Calu3 (cell line): ENCODE measurements around the gene FIBP. TPM values are rescaled to one million over a fixed set of nuclear protein-coding genes. Genes with fewer than 3 reads are reported as not detected.

Experiments used
- BruUV-seq: library from RNA; stranded (reverse); fragments of 400-500 nt; replicated peaks from 2 replicates; lab custom pipeline; 2021; lab: Mats Ljungman, UMichigan
- CTCF ChIA-PET: fragments of 300-600 bp; sonication (Branson Sonifier 250); formaldehyde crosslinking; loops from one replicate; lab custom pipeline; 2022; ENCODE audit warnings: antibody characterized with exemption; lab: Charles Lee
- DNase-seq: peaks from one replicate; pipeline ENCODE4 v3.0.0; 2022
- H3K27ac Mint-ChIP-seq: one replicate; pipeline ENCODE4 v1.8.0; 2022; ENCODE audit warnings: mixed read lengths; ENCODE audit not compliant: unreplicated experiment
- H3K27me3 Mint-ChIP-seq: one replicate; pipeline ENCODE4 v1.8.0; 2022; ENCODE audit warnings: mixed read lengths; ENCODE audit not compliant: unreplicated experiment
- H3K36me3 Mint-ChIP-seq: one replicate; pipeline ENCODE4 v1.8.0; 2022; ENCODE audit warnings: mild to moderate bottlenecking, moderate library complexity, mixed read lengths; ENCODE audit not compliant: insufficient read depth, unreplicated experiment
- H3K4me1 Mint-ChIP-seq: one replicate; pipeline ENCODE4 v1.8.0; 2022; ENCODE audit warnings: mild to moderate bottlenecking, low read depth, mixed read lengths; ENCODE audit not compliant: unreplicated experiment
- H3K4me3 Mint-ChIP-seq: one replicate; pipeline ENCODE4 v1.8.0; 2022; ENCODE audit warnings: mild to moderate bottlenecking, low read depth, moderate library complexity, mixed read lengths; ENCODE audit not compliant: unreplicated experiment
- H3K9me3 Mint-ChIP-seq: one replicate; pipeline ENCODE4 v1.8.0; 2022; ENCODE audit warnings: low read depth, mixed read lengths; ENCODE audit not compliant: unreplicated experiment
- intact Hi-C: fragments of 100-400 bp; cut with micrococcal nuclease; formaldehyde crosslinking; loops from one replicate; pipeline ENCODE4 v1.10.0; 2022; ENCODE audit not compliant: unreplicated experiment
- total RNA-seq: library from RNA; stranded (reverse); gene quantifications from 2 replicates; pipeline ENCODE4 v1.2.3, GENCODE V29; 2022
- TF ChIP-seq, protein P1 (sequence below): fragments of 200-600 bp; IDR thresholded peaks from one replicate; pipeline ENCODE4 v1.8.0; 2022; ENCODE audit warnings: antibody characterized with exemption; ENCODE audit not compliant: unreplicated experiment

Gene FIBP
- total RNA-seq, 1 experiment from 2014 or later: 75.8 TPM

DNA sequence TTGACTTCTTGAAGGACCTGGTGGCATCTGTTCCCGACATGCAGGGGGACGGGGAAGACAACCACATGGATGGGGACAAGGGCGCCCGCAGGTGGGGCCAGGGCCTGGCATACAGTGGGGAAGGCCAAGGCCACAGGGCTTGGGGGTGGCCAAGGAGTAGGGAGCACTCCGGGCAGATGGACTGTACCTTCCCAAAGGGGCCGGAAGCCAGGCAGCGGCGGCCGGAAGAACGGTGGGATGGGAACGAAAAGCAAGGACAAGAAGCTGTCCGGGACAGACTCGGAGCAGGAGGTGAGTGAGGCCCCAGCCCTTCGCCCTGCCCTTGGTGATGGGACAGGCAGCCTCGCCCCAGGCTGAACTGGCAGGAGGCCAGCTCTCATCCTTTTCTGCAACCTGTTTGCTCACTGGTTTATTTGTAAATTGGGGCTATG lies 32.1 kb upstream of the FIBP start:
- Mint-ChIP-seq H3K4me1 (peaks cover 27% of the 10 kb centered on the region), H3K27me3 (no peaks in the 10 kb centered on the region), H3K9me3 (no peaks in the 10 kb centered on the region), H3K27ac (peak overlapping the region; percentile 52), H3K36me3 (peaks cover 70% of the 10 kb centered on the region), H3K4me3 (peak overlapping the region; percentile 94)
- TF ChIP-seq, protein P1, sequence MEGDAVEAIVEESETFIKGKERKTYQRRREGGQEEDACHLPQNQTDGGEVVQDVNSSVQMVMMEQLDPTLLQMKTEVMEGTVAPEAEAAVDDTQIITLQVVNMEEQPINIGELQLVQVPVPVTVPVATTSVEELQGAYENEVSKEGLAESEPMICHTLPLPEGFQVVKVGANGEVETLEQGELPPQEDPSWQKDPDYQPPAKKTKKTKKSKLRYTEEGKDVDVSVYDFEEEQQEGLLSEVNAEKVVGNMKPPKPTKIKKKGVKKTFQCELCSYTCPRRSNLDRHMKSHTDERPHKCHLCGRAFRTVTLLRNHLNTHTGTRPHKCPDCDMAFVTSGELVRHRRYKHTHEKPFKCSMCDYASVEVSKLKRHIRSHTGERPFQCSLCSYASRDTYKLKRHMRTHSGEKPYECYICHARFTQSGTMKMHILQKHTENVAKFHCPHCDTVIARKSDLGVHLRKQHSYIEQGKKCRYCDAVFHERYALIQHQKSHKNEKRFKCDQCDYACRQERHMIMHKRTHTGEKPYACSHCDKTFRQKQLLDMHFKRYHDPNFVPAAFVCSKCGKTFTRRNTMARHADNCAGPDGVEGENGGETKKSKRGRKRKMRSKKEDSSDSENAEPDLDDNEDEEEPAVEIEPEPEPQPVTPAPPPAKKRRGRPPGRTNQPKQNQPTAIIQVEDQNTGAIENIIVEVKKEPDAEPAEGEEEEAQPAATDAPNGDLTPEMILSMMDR: no peak
- CTCF ChIA-PET: no interaction called here
- intact Hi-C loops: no loop called here
- no TSS peak for BruUV-seq
- DNase-seq: no peak

DNA sequence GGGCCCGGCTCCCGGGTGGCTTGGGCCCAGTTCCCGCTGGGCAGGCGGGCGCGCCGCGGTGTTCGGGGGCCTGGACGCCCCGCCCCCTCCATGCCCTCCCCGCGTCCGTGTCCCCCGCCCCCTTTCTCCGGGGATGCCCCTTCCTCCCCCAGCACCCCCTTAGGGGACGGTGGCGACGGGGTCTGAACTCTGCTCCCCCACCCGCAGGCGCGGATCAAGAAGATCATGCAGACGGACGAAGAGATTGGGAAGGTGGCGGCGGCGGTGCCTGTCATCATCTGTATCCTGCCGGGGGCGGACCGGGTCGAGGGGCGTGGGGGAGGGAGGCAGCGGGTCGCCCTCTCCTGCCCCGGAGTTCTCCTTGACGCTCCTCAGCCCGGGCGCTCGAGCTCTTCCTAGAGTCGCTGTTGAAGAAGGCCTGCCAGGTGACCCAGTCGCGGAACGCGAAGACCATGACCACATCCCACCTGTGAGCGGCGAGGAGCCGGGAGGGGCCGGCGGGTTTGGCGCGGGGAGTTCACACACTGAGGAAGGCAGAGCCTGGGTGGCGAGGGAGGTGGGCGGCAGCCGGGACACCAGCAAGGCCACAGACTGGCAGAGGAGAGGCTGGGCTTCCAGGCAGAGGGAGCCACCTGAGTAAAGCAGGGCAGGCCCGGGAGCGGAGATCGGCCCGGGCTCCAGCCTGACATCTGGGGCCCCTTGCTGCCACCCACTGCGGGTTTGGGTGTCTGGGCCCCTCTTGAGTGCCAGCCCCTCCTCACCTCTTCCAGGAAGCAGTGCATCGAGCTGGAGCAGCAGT lies 31.5 kb upstream of the FIBP start:
- no peaks in the 10 kb centered on the region for H3K9me3 Mint-ChIP-seq
- DNase-seq: no peak
- H3K4me3 Mint-ChIP-seq: peak overlapping the region; percentile 94
- H3K27ac Mint-ChIP-seq: peak overlapping the region; percentile 52
- CTCF ChIA-PET: no interaction called here
- H3K36me3 Mint-ChIP-seq: peaks cover 76% of the 10 kb centered on the region
- TF ChIP-seq, protein P1: no peak
- intact Hi-C loops: no loop called here
- peaks cover 33% of the 10 kb centered on the region for H3K4me1 Mint-ChIP-seq
- no peaks in the 10 kb centered on the region for H3K27me3 Mint-ChIP-seq
- BruUV-seq: no TSS peak

DNA sequence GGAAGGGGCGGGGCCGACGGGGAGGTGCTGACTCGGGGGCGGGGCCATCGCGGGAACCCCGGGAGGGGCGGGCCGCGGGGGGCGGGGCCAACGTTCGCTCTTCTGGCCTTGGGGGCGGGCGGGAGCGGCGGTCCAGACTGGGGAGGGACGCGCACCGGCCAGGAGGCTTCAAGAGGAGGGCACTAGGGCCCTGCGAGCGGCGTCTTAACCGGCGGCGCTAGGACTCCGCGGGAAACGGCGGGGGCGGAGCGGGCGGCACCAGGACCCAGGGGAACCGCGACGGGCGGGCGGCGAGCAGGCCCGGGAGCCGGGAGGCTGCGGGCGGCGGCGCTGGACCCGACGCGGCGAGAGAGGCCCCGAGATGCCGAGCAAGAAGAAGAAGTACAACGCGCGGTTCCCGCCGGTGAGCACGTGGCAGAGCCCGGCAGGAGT lies 30.9 kb upstream of the FIBP start, which contains the start of gene DRAP1:
Gene DRAP1 (plus strand): TSS at position 286 of the 432 bp plus-strand sequence. CDS start 76 bp downstream, at position 362.
- H3K27ac Mint-ChIP-seq: peak within 1 kb of the TSS; percentile 56
- peak within 1 kb of the TSS; percentile 94 for H3K4me3 Mint-ChIP-seq
- peaks cover 81% of the 10 kb centered on the region for H3K36me3 Mint-ChIP-seq
- peaks cover 40% of the 10 kb centered on the region for H3K4me1 Mint-ChIP-seq
- TF ChIP-seq, protein P1: no peak
- BruUV-seq: no TSS peak
- DNase-seq: peak; percentile 98
- H3K9me3 Mint-ChIP-seq: no peaks in the 10 kb centered on the region
- CTCF ChIA-PET: no interaction called here
- intact Hi-C loops: no loop called here
- H3K27me3 Mint-ChIP-seq: no peaks in the 10 kb centered on the region

DNA sequence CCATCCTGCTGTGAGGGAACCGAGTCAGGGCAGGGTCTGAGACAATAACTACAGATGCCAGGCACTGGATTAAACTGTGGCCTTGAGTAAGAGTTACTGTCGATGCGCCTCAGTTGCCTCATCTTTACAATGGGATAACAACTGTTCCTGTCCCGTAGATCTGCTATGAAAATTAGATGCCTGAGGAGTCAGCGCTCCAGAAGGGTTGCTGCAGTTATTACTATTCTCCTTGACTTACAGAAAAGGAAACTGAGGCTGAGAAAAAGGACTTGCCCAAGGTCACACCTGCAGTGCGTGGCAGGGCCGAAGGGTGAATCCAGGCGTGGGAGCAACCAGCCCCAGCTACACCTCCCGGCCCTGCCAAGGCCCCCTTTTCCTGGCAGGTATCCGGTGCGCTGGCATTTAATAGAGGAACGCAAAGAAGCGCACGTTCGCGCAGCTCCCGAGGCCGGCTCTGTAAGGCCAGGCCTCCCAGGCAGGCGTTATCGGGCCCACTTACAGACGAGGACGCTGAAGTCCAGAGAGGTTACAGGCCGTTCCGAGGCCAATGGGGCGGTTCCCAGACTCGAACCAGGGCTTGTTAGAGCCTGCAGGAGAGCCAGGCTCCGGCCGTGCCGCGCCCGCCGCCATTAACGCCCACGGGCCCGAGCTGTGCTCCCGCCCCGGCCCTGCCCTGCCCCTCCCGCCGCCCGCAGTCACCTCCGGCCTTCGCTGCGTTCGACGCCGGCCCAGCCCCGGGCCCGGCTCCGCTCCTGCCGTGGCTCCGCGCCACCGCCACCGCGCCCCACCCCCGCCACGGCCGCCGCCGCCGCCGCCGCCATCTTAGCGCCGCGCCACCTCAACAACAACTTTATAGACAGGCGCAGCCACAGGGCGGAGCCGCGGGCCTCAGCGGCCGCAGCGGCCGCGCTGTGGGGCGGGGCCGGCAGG lies 30.2 kb upstream of the FIBP start, which contains the start of gene C11orf68:
Gene C11orf68 (minus strand): TSS at position 852 of the 930 bp plus-strand sequence. CDS start 31 bp downstream, at position 821.
- Mint-ChIP-seq H3K9me3 (no peaks in the 10 kb centered on the region), H3K27me3 (no peaks in the 10 kb centered on the region), H3K27ac (peak within 1 kb of the TSS; percentile 56), H3K4me1 (peaks cover 40% of the 10 kb centered on the region), H3K4me3 (peak within 1 kb of the TSS; percentile 94), H3K36me3 (peaks cover 74% of the 10 kb centered on the region)
- TF ChIP-seq, protein P1: no peak
- intact Hi-C loops: no loop called here
- no TSS peak for BruUV-seq
- no peak for DNase-seq
- CTCF ChIA-PET: interaction anchor here (0.5 kb wide), 1 partner anchor 9 kb away, joined by 3 read pairs; no protein-coding TSS in a partner anchor
